GM21367 (cell line): ENCODE measurements around the gene SPAG16.

Source experiments
- ATAC-seq: cut with Tn5 transposase; IDR thresholded peaks from one replicate; pipeline ENCODE4 v1.9.1; 2021; ENCODE audit not compliant: unreplicated experiment

The SPAG16 gene

DNA sequence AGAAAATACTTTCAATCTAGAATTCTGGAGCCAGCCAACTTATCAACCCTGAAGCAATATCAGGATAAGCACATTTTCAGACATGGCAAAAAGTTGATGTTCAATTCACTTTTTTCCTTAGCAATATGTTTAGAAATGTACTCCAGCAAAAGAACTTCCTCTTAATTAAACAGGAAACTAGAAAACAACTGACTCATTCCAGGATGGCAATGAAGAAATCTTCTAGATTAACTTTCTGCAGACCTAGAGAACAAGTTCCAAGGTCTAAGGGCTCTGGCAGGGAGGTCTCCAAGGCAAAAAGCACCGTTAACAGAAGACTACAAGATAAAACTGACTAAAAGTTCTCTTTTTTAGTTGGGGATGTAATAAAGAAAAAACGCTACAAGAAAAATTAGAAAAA is 1057.4 kb downstream of the SPAG16 start:
- ATAC-seq = no peak

DNA sequence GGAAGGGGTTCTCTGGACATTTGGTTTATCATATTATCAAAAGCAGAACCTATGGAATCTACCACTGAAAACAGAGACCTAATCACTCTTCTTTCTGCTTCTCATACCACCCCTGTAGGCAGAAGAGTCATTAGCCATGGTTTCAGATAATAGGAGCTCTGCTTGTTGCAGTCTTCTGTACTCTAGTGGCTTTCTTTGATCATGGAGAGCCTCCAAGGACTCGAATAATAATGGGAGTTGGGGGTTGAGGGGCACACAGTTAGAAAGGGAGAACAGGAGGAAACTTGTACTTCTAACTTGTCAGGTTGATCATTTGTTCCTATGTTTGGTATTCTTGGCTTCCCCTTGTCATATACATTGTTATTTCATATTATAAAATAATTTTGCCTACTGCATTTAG is 1074.2 kb downstream of the SPAG16 start:
- ATAC-seq = no peak

DNA sequence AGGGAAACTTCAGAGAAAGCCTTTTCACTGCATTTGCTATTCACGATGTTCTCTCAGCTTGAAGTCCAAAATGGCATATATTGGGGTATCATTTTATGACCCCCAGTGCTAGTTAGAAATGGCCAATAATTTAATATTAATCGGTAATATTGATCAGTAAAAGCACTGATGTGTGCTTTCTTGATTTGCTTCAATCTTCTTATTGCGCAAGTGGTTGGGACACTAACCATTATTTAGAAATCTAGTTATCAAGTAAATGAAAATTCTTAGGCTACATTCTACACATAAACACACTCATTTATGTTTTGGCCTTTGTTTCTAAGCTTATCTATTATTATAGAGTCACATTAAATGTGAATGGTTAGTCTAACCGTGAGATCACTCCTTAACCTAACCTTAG is 1076.9 kb downstream of the SPAG16 start:
- ATAC-seq = no peak

GRCh38 chr2:214365549-214365948 is 1081.3 kb downstream of the SPAG16 start:
- ATAC-seq = no peak

DNA sequence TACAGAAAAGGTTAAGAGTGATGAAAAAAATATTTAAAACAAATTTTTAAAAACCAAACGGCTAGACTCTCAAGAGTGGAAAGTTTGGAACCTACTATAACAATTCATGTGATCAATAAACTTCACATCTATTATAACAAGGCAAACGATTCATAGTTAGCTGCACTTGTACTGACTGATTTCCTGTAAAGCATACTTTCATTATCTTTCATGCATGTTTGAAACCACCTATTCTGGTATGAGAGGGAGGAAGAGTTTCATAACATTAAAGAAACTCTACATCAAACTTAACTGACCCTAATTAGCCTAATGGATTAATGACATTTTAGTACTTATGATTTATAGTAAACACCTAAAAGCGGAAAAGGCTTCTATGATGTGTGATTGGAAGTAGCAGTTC is 1082.9 kb downstream of the SPAG16 start:
- ATAC-seq = no peak

- peak; percentile 53 for ATAC-seq
Measured at GRCh38 chr2:214376618-214377285, 1092.5 kb downstream of the SPAG16 start.

DNA sequence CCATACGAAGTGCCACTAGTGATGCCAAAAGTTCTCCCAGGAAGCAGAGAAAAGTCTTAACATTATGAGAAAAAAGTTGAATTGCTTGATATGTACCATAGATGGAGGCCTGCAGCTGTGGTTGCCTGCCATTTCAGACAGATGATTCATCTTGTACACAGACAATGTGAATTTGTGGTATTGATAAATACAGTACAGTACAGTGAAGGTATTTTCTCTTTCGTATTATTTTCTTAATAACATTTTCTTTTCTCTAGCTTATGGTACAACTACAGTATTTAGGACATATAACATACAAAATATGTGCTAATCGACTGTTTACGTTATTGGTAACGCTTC is 1093.0 kb downstream of the SPAG16 start:
- ATAC-seq = no peak

GRCh38 chr2:214378455-214379103 is 1094.3 kb downstream of the SPAG16 start:
- no peak for ATAC-seq

DNA sequence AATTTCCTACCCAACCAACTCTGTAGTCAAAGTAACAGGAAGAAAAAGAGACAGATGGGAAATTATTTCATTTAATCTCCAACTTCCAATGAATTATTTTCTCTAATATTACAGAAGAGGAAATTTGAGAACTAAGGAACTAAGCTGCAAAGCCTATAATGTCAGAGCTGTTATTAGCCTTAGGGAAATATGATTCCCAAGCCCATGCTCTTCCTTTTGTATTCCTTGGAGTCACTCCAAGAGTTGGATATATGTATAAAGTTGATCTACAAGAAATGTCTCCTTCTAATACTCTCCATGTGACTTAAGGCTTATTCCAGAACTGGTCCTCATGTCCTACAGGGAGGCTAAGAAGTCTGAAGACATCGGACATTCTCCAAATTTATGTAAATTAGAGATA is 1095.0 kb downstream of the SPAG16 start:
- ATAC-seq = no peak

- no peak for ATAC-seq
Measured at GRCh38 chr2:214380681-214381080, 1096.4 kb downstream of the SPAG16 start.

DNA sequence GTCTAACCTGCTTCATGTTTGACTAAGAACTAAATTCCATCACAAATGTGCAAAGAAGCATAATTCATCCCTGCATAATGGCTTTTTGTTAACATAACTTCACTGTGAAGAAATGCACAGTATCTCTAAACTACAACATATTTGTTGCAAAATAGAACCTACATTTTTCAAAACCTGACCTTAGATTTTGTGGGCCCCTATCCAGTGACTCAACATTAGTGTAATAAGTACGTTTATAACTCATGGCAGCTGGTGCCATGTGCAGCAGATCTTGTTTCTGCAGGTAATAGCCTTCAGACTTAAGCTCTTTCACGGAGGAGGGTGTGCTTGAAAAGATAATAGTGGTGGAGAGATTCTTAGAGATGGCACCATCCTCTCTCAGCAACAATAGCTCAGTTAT is 1098.0 kb downstream of the SPAG16 start:
- no peak for ATAC-seq

DNA sequence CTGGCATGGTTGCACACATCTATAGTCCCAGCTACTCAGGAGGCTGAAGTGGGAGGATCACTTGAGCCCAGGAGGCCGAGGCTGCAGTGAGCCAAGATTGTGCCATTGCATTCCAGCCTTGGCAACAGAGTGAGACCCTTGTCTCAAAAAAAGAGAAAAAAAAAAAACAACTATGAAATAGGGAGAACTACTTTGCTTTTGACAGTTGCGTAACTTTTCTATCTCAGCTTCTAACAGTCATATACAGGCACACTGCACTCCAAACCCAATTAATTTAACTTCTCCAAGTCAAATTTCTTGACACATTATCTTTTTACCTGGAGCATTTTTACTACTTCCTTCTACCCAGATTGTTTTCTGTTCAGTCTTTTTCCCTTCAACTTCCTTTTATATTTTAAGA is 1102.5 kb downstream of the SPAG16 start:
- ATAC-seq = no peak

GRCh38 chr2:214389334-214389733 is 1105.1 kb downstream of the SPAG16 start:
- ATAC-seq = no peak

DNA sequence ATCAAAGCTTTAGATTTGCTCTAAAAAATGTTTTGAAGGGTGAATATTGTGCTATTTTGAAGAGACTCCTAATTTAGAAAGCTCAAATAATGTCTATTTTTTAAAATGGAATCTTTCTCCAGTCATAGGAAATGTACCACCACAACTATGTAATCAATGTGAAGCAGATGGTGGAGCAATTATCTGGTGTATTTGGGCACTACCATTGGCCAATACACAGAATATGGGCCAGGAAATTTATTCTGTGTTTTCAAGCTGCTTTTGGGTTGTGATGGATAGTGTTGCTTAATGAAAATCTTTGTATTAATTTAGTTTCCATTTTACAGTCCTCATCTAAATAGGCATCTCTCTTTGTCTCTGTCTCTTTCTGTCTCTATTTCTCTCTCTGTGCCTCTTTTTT is 1109.5 kb downstream of the SPAG16 start:
- ATAC-seq = no peak

DNA sequence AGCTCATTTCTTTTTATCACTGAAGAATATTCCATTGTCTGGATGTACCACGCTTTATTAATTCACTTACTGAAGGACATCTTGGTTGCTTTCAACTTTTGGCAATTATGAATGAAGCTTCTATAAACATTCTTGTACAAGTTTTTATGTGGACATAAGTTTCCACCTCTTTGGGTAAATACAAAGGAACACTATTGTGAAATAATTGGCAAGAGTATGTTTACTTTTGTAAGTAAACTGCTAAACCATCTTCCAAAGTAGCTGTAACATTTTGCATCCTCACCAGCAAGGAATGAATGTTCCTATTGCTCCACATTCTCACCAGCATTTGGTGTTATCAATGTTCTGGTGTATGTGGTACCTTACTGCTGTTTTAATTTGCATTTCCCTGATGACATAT is 1110.8 kb downstream of the SPAG16 start:
- ATAC-seq = no peak

DNA sequence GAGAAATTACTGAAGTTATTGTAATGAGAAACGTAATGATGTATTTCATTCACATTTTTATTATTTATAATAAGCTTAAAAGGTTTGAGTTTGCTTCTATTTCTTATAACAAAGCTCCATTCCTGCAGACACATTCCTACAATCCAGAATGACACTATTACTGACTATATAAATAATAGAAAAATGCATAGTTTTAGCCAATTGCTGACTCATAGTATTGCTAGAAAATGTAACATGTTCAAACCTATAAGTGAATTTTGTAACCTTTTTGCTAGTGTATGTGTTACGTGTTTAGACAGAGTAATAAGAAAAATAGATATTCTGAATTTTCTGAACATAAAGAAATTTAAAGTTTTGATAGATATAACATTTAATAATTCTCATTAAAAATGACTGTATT is 1117.3 kb downstream of the SPAG16 start:
- ATAC-seq = no peak

DNA sequence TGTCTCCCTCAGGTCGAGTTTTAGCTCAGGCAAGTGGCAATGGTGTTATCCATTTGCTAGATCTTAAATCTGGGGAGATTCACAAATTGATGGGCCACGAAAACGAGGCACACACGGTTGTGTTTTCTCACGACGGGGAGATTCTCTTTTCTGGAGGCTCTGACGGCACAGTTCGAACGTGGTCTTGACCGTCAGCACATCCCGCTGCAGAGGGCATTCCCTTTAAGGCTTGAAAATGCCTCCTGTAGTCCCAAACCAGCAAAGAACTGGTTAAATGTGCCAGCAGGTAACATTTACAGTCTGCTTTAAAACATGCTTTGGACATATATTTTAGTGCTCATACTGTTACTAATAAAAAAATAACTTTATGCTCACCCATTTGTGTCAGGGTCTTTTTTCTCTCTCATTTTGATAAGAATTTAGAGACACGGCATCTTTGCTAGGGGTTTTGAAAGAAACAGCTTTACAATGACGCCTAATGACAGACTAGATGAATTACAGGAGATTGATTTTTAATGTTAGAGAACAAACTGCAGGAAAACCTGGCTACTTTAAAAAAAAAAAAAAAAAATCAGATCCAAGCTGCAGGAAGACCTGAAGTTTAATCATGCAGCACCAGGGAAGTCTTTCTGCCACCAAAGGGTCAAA is 1126.0 kb downstream of the SPAG16 start:
- no peak for ATAC-seq

DNA sequence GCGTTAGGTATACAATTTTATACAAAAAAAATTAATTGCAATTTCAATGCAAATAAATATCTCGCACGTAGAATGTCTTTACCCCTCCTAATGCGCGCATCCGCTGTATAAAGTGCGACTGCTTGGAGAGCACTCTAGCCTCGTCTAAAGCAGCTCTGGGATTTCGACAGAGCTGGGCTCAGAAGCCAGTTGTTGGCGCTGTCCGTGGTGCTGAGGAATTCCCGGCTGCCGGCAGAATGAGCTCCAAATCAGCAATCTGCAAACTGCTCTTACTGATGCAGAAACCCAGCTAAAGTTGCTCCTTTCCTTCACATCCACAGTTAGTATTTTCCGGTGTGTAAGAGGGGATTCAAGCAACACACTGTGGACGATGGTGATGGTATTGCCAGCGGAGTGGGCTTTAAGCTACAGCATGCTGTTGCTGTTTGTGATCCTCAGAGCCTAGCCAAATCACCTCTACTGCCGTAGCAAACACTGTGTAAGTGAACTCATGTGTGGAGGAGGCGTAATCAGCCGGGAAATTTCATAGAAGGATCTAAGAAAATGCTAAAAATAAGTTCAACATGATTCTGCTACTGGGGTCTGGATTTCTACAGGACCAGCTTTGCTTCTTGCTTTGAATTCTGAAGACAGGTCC is 1126.8 kb downstream of the SPAG16 start, which contains the start of gene VWC2L:
VWC2L (plus strand) TSS at position 137 of the 637 bp plus-strand sequence. CDS start 3,140 bp downstream, outside the sequence.
- peak; percentile 87 for ATAC-seq

DNA sequence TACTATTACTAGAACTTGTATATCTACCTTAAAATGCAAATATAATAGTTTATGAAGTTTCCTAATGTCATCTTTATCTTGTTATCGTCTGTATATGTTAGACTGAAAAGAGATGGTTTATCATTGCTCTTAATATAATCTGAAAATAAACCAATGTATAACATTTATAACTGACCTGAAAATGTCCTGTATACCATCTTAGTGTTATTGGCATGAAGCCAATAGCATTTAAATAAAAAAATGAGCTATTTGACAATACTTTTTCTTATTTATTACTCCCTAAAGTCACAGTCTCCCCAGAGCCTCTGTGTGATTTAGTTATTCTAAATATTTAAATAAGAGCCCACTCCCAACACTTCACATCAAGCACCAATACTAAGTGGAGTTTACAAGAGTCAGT is 1128.4 kb downstream of the SPAG16 start:
- ATAC-seq = no peak

DNA sequence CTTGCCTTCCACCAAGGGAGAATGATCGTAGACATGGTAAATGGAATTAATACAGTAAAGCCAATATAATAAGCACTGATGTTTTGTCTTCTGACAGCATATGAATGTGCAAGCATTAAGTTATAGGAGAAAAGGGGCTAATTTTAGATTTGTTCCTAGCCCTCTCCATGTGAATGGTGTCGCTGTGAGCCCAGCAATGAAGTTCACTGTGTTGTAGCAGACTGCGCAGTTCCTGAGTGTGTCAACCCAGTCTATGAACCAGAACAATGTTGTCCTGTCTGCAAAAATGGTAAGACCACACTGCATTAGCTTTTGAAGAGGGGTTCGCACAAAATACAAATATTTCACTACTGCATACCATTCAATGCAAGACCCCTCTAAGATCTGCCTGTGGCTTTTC is 1152.2 kb downstream of the SPAG16 start:
- ATAC-seq = no peak

DNA sequence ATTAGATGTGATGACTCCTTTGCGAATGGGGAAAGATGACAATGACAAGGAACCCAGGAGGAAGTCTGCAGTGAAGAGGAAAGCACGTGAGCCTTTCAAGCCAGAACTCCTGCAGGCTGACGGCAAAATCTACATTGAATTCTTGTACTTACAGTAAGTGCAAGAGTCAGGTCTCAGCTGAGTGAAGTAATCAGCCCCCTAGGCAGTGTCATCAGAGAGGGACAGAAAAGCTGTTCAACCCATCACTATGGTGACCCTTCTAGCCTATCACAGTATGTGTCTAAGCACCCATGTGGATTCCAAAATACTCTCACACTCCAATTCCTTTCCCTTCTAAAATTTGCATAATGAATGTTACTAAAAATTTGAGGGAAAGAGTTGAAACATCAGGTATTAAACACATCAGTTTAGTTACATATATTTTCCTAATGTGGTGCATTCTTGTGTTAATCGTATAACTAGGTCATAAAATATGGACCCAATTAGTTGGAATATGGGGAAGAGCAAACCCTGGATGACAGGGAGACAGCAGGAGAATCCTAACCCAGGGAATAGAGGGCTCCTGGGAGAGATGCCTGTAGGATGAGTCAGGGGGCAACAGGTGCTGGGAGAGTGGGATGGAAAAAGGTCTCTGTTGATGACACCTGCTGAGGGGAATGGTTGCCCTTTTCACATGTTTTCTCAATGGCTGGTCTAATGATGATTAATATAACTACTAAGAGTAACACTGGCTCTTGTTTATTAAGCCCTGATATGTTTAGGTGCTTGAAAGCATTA is 1166.0 kb downstream of the SPAG16 start:
- no peak for ATAC-seq
